Psoas muscle (tissue), 8 donors: ENCODE data around the gene TMEM269. TPM values are rescaled to one million over a fixed set of nuclear protein-coding genes. Genes with fewer than 3 reads are reported as not detected.

ENCODE experiments used
- ATAC-seq, 4 donors: fragments of 200-7000 bp; cut with Tn5 transposase; one replicate each; pipeline ENCODE4 v1.9.1; 2020; ENCODE audit warnings: moderate library complexity in 3 of 4, mild to moderate bottlenecking in 2 of 4
- DNase-seq, 2 donors: peaks; one replicate each; pipeline ENCODE4 v3.0.0-alpha.2; 2020
- H3K27ac ChIP-seq: fragments of 200-600 bp; one replicate; pipeline ENCODE4 v1.8.0; 2022
- H3K27me3 ChIP-seq, 3 donors: fragments of 200-600 bp in 1 of 3; one replicate each; pipeline versions ENCODE4 v1.6.1 to v1.8.0; 2013 to 2022; ENCODE audit warnings: low read length in 2 of 3, mild to moderate bottlenecking in 2 of 3, moderate library complexity in 1 of 3; ENCODE audit not compliant: insufficient read depth in 3 of 3
- H3K36me3 ChIP-seq, 2 donors: fragments of 200-600 bp in 1 of 2; one replicate each; pipeline versions ENCODE4 v1.6.1 to v1.8.0; 2013 to 2022; ENCODE audit warnings: low read depth in 1 of 2, mild to moderate bottlenecking in 1 of 2, moderate library complexity in 1 of 2; ENCODE audit not compliant: insufficient read depth in 1 of 2
- H3K4me1 ChIP-seq: fragments of 200-600 bp; one replicate; pipeline ENCODE4 v1.8.0; 2022
- H3K4me3 ChIP-seq: fragments of 200-600 bp; one replicate; pipeline ENCODE4 v1.8.0; 2022; ENCODE audit warnings: mild to moderate bottlenecking
- H3K9me3 ChIP-seq: fragments of 200-600 bp; one replicate; pipeline ENCODE4 v1.8.0; 2022
- CTCF ChIP-seq: fragments of 200-600 bp; IDR thresholded peaks from one replicate; pipeline ENCODE4 v1.8.0; 2022; ENCODE audit warnings: antibody characterized with exemption
- WGBS, 3 donors: extraction: QIAGEN DNeasy Blood & Tissue Kit; methylation state at CpG; one replicate each; pipeline versions ENCODE4 v1.1.6 to v1.1.7; 2013; 5-methylcytosine and 5-hydroxymethylcytosine counted together
- intact Hi-C, 2 donors: fragments of 100-400 bp; cut with DNase I; formaldehyde crosslinking; loops; one replicate each; pipeline versions ENCODE4 v1.11.0 to v1.14.2; 2022
- polyA plus RNA-seq, 3 donors: library from polyadenylated mRNA; stranded (reverse); fragments of 200-250 nt; gene quantifications; one replicate each; pipeline ENCODE4 v1.2.3, GENCODE V29; 2013
- total RNA-seq, 4 donors: library from RNA; stranded (reverse); fragmentation: NEBNext Ultra II Directional in 2 of 4; extraction: Animal tissue kit (Norgen Biotek cat#: 25700) in 2 of 4; gene quantifications; one replicate each; pipeline versions ENCODE4 v1.2.1 to v1.2.4, GENCODE V29; 2021 to 2023
- donor health status: healthy with polysubstance abuse.
- donor health status: DM: no; HTN: no; CAD: no; lungs with moderate emphysema.
- donor health status: Bipolar disorder and iron deficiency.
- donor health status: healthy.
- donor health status: DM: yes; HTN: yes; CAD: no.
- donor health status: DM: no; HTN: no; CAD: no.
- donor health status: DM: no; HTN: no; CAD: no.
- donor health status: DM: yes; HTN: yes; CAD: no.

TMEM269 gene
- total and polyA plus RNA-seq, 7 donors: 0.05 to 0.89 (median 0.15) TPM

GRCh38 chr1:42736571-42737200 lies 48.1 kb upstream of the TMEM269 start:
- no peak for DNase-seq
- Histone ChIP-seq H3K9me3 (no peaks in the 10 kb centered on the region), H3K27me3 (peaks cover 0 to 3% (median 0%) of the 10 kb centered on the region in 3 donors), H3K4me1 (no peaks in the 10 kb centered on the region), H3K36me3 (no peaks in the 10 kb centered on the region), H3K27ac (no peak overlapping the region), H3K4me3 (no peak overlapping the region)
- WGBS, 3 donors: 93 to 97% (median 95%) methylated on average over 7 to 8 of the region's 8 CpGs
- ATAC-seq: no peak
- TF ChIP-seq CTCF: no peak
- intact Hi-C loops: no loop called here

GRCh38 chr1:42737257-42737656 lies 47.5 kb upstream of the TMEM269 start:
- intact Hi-C loops: no loop called here
- no peaks in the 10 kb centered on the region for H3K4me1 ChIP-seq
- DNase-seq (no peak), ATAC-seq (no peak)
- no peak overlapping the region for H3K4me3 ChIP-seq
- no peaks in the 10 kb centered on the region for H3K36me3 ChIP-seq
- H3K9me3 ChIP-seq: no peaks in the 10 kb centered on the region
- WGBS, 3 donors: 37 to 49% (median 47%) methylated on average over 5 of the region's 5 CpGs
- TF ChIP-seq CTCF: no peak
- H3K27me3 ChIP-seq: peaks cover 0 to 3% (median 0%) of the 10 kb centered on the region in 3 donors
- H3K27ac ChIP-seq: no peak overlapping the region

GRCh38 chr1:42737986-42738677 lies 46.7 kb upstream of the TMEM269 start:
- WGBS, 3 donors: 86 to 89% (median 87%) methylated on average over 20 to 21 of the region's 21 CpGs
- Histone ChIP-seq H3K27ac (no peak overlapping the region), H3K9me3 (no peaks in the 10 kb centered on the region), H3K27me3 (peaks cover 0 to 3% (median 0%) of the 10 kb centered on the region in 3 donors), H3K36me3 (no peaks in the 10 kb centered on the region), H3K4me1 (no peaks in the 10 kb centered on the region), H3K4me3 (no peak overlapping the region)
- TF ChIP-seq CTCF: no peak
- no peak for ATAC-seq
- intact Hi-C loops: no loop called here
- DNase-seq: no peak

- Histone ChIP-seq H3K4me3 (no peak overlapping the region), H3K27me3 (peaks cover 0 to 3% (median 0%) of the 10 kb centered on the region in 3 donors), H3K27ac (no peak overlapping the region), H3K4me1 (no peaks in the 10 kb centered on the region), H3K9me3 (no peaks in the 10 kb centered on the region), H3K36me3 (no peaks in the 10 kb centered on the region)
- DNase-seq: no peak
- ATAC-seq: no peak
- intact Hi-C loops: no loop called here
- WGBS, 3 donors: 75 to 83% (median 82%) methylated on average over 8 of the region's 8 CpGs
- TF ChIP-seq CTCF: no peak
Measured at GRCh38 chr1:42738678-42739226, 46.0 kb upstream of the TMEM269 start.
